A673 (cell line): ENCODE data around the gene PTCHD1. TPM values are rescaled to one million over a fixed set of nuclear protein-coding genes. Genes with fewer than 3 reads are reported as not detected.

Experiments
- BruUV-seq: library from RNA; stranded (reverse); fragments of 400-500 nt; replicated peaks from 2 replicates; lab custom pipeline; 2021; lab: Mats Ljungman, UMichigan
- CTCF ChIA-PET: fragments of 300-600 bp; sonication (Branson Sonifier 250); formaldehyde crosslinking; loops from one replicate; lab custom pipeline; 2022; ENCODE audit warnings: antibody characterized with exemption; lab: Charles Lee
- POLR2A ChIA-PET: fragments of 300-600 bp; sonication (Branson Sonifier 250); formaldehyde crosslinking; loops from one replicate; lab custom pipeline; 2022; ENCODE audit warnings: antibody characterized with exemption; ENCODE audit not compliant: low non-redundant PET; lab: Charles Lee
- DNase-seq: peaks from one replicate; pipeline ENCODE4 v3.0.0-alpha.2; 2015; ENCODE audit warnings: low spot score
- H3K27ac ChIP-seq: fragments of 200-600 bp; sonication (generic); 2 replicates; pipeline ENCODE4 v1.5.1; 2016; ENCODE audit warnings: mixed run types, low read depth, mild to moderate bottlenecking, mixed read lengths, antibody characterized with exemption, low read length; ENCODE audit not compliant: poor library complexity, severe bottlenecking
- H3K27me3 ChIP-seq: fragments of 200-600 bp; sonication (generic); replicated peaks from 2 replicates; pipeline ENCODE4 v1.6.1; 2017; ENCODE audit warnings: mixed run types, low read depth, mild to moderate bottlenecking, mixed read lengths, antibody characterized with exemption, low read length; ENCODE audit not compliant: insufficient read depth, poor library complexity
- H3K36me3 ChIP-seq: fragments of 200-600 bp; sonication (generic); 2 replicates; pipeline ENCODE4 v1.6.1; 2016; ENCODE audit warnings: mixed run types, mild to moderate bottlenecking, mixed read lengths, antibody characterized with exemption, low read length; ENCODE audit not compliant: insufficient read depth, poor library complexity, severe bottlenecking
- H3K4me1 ChIP-seq: fragments of 200-600 bp; sonication (generic); 2 replicates; pipeline ENCODE4 v1.6.1; 2017; ENCODE audit warnings: mixed run types, mild to moderate bottlenecking, mixed read lengths, antibody characterized with exemption, low read length; ENCODE audit not compliant: insufficient read depth, poor library complexity, severe bottlenecking
- H3K4me3 ChIP-seq: fragments of 200-600 bp; sonication (generic); 2 replicates; pipeline ENCODE4 v1.5.1; 2016; ENCODE audit warnings: low read depth, mixed run types, mild to moderate bottlenecking, mixed read lengths, low read length; ENCODE audit not compliant: poor library complexity, severe bottlenecking
- H3K9me3 ChIP-seq: fragments of 200-600 bp; sonication (generic); 2 replicates; pipeline ENCODE4 v1.6.1; 2016; ENCODE audit warnings: mixed run types, low read depth, mild to moderate bottlenecking, mixed read lengths, antibody characterized with exemption, low read length; ENCODE audit not compliant: poor library complexity, severe bottlenecking
- EZH2 ChIP-seq: fragments of 200-600 bp; sonication (generic); IDR thresholded peaks from 2 replicates; pipeline ENCODE4 v1.6.1; 2017; ENCODE audit warnings: borderline replicate concordance, low read depth, mild to moderate bottlenecking, mixed read lengths, antibody characterized with exemption, low read length; ENCODE audit not compliant: poor library complexity, severe bottlenecking
- intact Hi-C: fragments of 100-400 bp; cut with micrococcal nuclease; formaldehyde crosslinking; loops from one replicate; pipeline ENCODE4 v1.10.0; 2022; ENCODE audit not compliant: unreplicated experiment
- total RNA-seq: library from RNA; stranded (reverse); gene quantifications from 2 replicates; pipeline ENCODE4 v1.2.3, GENCODE V29; 2021
- TF ChIP-seq, protein P1 (sequence below): fragments of 300-800, 200-600 bp; sonication (generic); conservative IDR thresholded peaks from 2 replicates; pipeline ENCODE4 v1.5.1; 2017; ENCODE audit warnings: low read depth, mild to moderate bottlenecking, antibody characterized with exemption, low read length, moderate library complexity, mixed read lengths

Gene PTCHD1
- total RNA-seq, 1 experiment from 2014 or later, result 0.02 TPM

DNA sequence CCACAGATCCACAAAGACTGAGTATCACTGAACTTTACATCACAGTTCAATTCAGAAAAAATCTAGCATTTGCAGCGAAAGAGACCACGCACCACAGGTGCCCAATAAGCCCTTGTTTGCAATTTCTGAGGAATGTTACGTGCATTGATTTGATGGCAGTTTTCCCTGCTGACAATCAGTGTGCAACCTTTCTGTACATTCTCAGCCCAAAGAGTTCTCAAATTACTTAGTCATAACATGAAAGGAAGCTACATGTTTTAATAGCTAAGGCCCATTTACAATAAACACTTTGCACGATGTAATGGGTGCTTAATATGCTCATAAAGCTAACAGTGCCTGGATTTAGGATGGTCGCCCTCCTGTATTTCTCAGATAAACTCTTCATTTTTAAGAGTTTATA lies 47.9 kb downstream of the PTCHD1 start:
- Histone ChIP-seq H3K36me3 (no peaks in the 10 kb centered on the region), H3K27ac (no peak overlapping the region), H3K4me3 (no peak overlapping the region), H3K4me1 (no peaks in the 10 kb centered on the region), H3K27me3 (no peaks in the 10 kb centered on the region), H3K9me3 (no peaks in the 10 kb centered on the region)
- CTCF ChIA-PET, result no interaction called here
- POLR2A ChIA-PET, result no interaction called here
- intact Hi-C loops, result no loop called here
- no peak for DNase-seq
- no TSS peak for BruUV-seq
- no peak for TF ChIP-seq EZH2
- TF ChIP-seq, protein P1, sequence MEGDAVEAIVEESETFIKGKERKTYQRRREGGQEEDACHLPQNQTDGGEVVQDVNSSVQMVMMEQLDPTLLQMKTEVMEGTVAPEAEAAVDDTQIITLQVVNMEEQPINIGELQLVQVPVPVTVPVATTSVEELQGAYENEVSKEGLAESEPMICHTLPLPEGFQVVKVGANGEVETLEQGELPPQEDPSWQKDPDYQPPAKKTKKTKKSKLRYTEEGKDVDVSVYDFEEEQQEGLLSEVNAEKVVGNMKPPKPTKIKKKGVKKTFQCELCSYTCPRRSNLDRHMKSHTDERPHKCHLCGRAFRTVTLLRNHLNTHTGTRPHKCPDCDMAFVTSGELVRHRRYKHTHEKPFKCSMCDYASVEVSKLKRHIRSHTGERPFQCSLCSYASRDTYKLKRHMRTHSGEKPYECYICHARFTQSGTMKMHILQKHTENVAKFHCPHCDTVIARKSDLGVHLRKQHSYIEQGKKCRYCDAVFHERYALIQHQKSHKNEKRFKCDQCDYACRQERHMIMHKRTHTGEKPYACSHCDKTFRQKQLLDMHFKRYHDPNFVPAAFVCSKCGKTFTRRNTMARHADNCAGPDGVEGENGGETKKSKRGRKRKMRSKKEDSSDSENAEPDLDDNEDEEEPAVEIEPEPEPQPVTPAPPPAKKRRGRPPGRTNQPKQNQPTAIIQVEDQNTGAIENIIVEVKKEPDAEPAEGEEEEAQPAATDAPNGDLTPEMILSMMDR, result no peak

DNA sequence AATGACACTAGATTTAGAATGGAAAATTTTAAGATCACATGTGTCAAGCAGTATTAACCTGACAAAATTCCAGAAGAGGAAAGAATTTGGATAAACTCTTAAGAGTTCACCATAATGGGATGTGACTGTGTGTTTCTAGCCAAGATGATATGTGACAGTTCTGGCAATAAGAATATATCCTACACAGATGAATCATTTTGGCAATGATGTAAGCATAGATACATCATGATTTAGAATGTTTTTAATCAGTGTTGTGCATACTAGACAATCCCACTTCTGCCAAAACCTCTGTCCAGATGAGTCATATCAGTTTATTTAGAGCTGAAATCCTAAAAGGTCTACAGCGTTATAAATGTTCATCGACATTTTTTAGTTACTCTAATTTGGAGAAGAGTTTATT lies 48.8 kb downstream of the PTCHD1 start:
- no peak for DNase-seq
- H3K27me3 ChIP-seq, result no peaks in the 10 kb centered on the region
- CTCF ChIA-PET, result no interaction called here
- no peaks in the 10 kb centered on the region for H3K9me3 ChIP-seq
- intact Hi-C loops, result no loop called here
- no peaks in the 10 kb centered on the region for H3K36me3 ChIP-seq
- H3K4me1 ChIP-seq, result no peaks in the 10 kb centered on the region
- POLR2A ChIA-PET, result no interaction called here
- H3K27ac ChIP-seq, result no peak overlapping the region
- no peak overlapping the region for H3K4me3 ChIP-seq
- TF ChIP-seq, protein P1, result no peak
- no peak for TF ChIP-seq EZH2
- no TSS peak for BruUV-seq

DNA sequence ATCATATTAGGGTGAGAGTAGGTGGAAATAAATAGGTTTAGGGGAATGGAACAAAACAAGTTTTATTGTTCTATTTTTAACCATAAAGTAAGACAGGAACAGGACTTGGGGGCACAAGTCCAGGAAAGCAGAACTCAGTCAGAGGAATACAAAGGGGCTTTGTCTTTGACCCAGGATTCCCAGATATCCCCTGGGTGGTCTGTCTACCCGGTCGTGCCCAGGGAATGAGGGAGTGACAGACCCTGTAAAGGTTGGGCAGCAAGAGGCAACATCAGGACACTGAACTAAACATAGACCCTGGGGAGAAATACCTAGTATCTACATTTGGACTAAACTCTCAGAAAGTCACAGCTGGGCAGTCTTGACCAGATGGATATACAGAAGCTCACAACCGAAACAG lies 50.6 kb downstream of the PTCHD1 start:
- BruUV-seq, result no TSS peak
- intact Hi-C loops, result no loop called here
- CTCF ChIA-PET, result no interaction called here

More for the DNA sequence above, 50.6 kb downstream of the PTCHD1 start:
- no peaks in the 10 kb centered on the region for H3K27me3 ChIP-seq
- no peak overlapping the region for H3K4me3 ChIP-seq
- H3K36me3 ChIP-seq, result no peaks in the 10 kb centered on the region
- POLR2A ChIA-PET, result no interaction called here
- no peak overlapping the region for H3K27ac ChIP-seq
- no peaks in the 10 kb centered on the region for H3K9me3 ChIP-seq
- no peak for DNase-seq
- no peaks in the 10 kb centered on the region for H3K4me1 ChIP-seq
- TF ChIP-seq, protein P1, result no peak
- TF ChIP-seq EZH2, result no peak
